ENCODE data around the gene AP5B1. TPM values are rescaled to one million over a fixed set of nuclear protein-coding genes. Genes with fewer than 3 reads are reported as not detected.
"Not testable (repeated sequence)": the region's sequence is repeated elsewhere in the genome, so short reads cannot be mapped to it uniquely, and the experiment has no call there.

Gene AP5B1
- total RNA-seq, 4 donors from 2014 or later = 21.8 to 43.2 (median 25.3) TPM

DNA sequence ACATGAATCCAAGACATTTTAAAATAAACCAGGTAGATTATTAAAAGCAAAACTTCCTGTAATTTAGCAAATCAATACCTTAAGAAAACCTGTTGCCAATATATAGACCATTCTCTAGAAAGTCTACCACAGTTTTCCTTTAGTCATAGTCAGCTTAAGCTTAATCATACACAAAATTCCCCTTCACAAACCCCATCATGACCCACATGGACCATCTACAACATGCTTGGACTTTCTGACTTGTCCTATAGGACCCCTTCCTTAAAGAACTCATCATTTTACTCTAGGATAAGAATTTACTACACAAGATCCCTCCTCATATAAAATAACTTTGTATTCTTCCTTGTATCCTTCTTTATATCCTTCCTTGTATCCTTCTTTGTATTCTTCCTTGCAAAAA lies 44.0 kb downstream of the AP5B1 start:
- no peaks in the 10 kb centered on the region for H3K36me3 ChIP-seq
- no peak overlapping the region for H3K4me3 ChIP-seq (replicated peaks in 1 of 3)
- TF ChIP-seq, protein P1, sequence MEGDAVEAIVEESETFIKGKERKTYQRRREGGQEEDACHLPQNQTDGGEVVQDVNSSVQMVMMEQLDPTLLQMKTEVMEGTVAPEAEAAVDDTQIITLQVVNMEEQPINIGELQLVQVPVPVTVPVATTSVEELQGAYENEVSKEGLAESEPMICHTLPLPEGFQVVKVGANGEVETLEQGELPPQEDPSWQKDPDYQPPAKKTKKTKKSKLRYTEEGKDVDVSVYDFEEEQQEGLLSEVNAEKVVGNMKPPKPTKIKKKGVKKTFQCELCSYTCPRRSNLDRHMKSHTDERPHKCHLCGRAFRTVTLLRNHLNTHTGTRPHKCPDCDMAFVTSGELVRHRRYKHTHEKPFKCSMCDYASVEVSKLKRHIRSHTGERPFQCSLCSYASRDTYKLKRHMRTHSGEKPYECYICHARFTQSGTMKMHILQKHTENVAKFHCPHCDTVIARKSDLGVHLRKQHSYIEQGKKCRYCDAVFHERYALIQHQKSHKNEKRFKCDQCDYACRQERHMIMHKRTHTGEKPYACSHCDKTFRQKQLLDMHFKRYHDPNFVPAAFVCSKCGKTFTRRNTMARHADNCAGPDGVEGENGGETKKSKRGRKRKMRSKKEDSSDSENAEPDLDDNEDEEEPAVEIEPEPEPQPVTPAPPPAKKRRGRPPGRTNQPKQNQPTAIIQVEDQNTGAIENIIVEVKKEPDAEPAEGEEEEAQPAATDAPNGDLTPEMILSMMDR (IDR thresholded peaks at IDR 0.05) = no peak
- no peak for TF ChIP-seq POLR2A (IDR thresholded peaks at IDR 0.05)
- no peak overlapping the region for H3K27ac ChIP-seq
- H3K27me3 ChIP-seq = no peaks in the 10 kb centered on the region
- no peaks in the 10 kb centered on the region for H3K4me1 ChIP-seq
- DNase-seq = no peak
- no peaks in the 10 kb centered on the region for H3K9me3 ChIP-seq
- intact Hi-C loops (cut with DNase I) = no loop called here

DNA sequence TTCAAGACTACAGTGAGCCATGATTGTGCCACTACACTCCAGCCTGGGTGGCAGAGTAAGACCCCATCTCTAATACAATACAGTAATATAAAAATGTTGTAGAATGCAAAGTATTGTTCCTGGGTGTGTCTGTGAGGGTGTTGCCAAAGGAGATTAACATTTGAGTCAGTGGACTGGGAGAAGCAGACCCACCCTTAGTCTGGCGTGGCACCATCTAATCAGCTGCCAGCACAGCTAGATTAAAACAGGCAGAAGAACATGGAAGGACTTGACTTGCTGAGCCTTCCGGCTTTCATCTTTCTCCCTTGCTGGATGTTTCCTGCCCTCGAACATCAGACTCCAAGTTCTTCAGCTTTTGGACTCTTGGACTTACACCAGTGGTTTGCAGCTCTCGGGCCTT lies 45.7 kb downstream of the AP5B1 start:
- H3K9me3 ChIP-seq; intact Hi-C loops (cut with DNase I); H3K36me3 ChIP-seq; H3K4me1 ChIP-seq; H3K4me3 ChIP-seq (replicated peaks in 1 of 3); DNase-seq; H3K27ac ChIP-seq; H3K27me3 ChIP-seq: not testable (repeated sequence)
- 81 to 84% methylated on average over 4 of the region's 4 CpGs for WGBS, 2 donors

DNA sequence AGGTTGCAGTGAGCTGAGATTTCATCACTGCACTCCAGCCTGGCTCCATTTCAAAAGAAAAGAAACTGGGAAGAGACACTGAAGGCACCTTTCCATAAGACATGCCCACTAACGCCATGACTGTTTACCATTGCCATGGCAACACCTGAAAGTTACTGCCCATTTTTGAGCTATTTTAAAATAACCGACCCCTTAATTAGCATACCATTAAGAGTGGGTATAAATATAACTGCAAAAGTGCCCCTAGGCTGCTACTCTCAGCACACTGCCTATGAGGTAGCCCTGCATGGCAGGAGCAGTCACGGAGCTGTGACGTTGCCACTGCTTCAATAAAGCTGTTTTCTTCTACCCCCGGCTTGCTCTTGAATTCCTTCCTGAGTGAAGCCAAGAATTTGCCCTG lies 50.3 kb downstream of the AP5B1 start:
- no peaks in the 10 kb centered on the region for H3K36me3 ChIP-seq
- H3K27ac ChIP-seq = no peak overlapping the region
- DNase-seq = no peak
- H3K9me3 ChIP-seq = no peaks in the 10 kb centered on the region
- no peak for TF ChIP-seq POLR2A (IDR thresholded peaks at IDR 0.05)
- TF ChIP-seq, protein P1 (IDR thresholded peaks at IDR 0.05) = no peak
- H3K4me1 ChIP-seq = no peaks in the 10 kb centered on the region
- intact Hi-C loops (cut with DNase I) = no loop called here
- WGBS, 2 donors = 66 to 69% methylated on average over 5 of the region's 5 CpGs
- no peaks in the 10 kb centered on the region for H3K27me3 ChIP-seq
- H3K4me3 ChIP-seq (replicated peaks in 1 of 3) = no peak overlapping the region

DNA sequence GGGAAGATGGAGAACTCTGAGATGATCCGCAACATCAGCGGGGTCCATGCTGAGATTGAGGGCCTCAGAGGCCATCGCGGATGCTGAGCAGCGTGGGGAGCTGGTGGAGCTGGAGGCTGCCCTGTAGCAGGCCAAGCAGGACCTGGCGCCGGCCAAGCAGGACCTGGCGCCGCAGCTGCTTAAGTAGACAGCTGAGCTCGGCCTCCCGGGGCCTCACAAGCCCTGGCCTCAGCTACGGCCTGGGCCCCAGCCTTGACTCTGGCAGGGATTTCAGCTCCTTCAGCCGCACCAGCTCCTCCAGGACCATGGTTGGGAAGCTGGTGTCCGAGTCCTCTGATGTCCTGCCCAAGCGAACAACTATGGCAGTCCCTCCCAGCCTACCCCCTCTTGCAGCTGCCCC lies 52.9 kb downstream of the AP5B1 start:
- WGBS, 2 donors = 82 to 94% methylated on average over 10 to 15 of the region's 15 CpGs
- H3K4me3 ChIP-seq (replicated peaks in 1 of 3) = no peak overlapping the region
- intact Hi-C loops (cut with DNase I) = no loop called here
- H3K4me1 ChIP-seq = no peaks in the 10 kb centered on the region
- no peak overlapping the region for H3K27ac ChIP-seq
- H3K36me3 ChIP-seq = no peaks in the 10 kb centered on the region
- no peak for TF ChIP-seq POLR2A (IDR thresholded peaks at IDR 0.05)
- TF ChIP-seq, protein P1 (IDR thresholded peaks at IDR 0.05) = no peak
- no peaks in the 10 kb centered on the region for H3K27me3 ChIP-seq
- DNase-seq = no peak
- H3K9me3 ChIP-seq = no peaks in the 10 kb centered on the region

DNA sequence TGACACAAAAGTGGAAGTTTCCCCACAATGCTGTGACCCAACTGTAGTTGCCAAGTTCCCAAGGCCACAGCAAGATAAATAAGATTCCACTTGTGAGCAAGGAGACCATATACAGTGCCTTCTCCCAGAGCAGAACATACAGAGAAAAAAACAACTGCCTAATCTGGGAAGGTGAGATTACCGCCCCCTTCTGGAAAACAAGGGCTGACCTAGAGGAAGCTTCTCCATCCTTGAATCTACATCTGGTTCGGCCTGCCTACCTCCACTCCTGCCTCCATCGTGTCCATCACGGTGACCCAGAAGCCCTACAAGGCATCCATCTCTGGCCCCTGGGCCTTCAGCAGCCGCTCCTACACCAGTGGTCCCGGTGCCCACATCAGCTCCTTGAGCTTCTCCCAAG lies 54.1 kb downstream of the AP5B1 start:
- H3K9me3 ChIP-seq = no peaks in the 10 kb centered on the region
- WGBS, 2 donors = 69 to 78% methylated on average over 6 of the region's 6 CpGs
- no peak for TF ChIP-seq POLR2A (IDR thresholded peaks at IDR 0.05)
- TF ChIP-seq, protein P1 (IDR thresholded peaks at IDR 0.05) = no peak
- DNase-seq = no peak
- H3K36me3 ChIP-seq = no peaks in the 10 kb centered on the region
- no peaks in the 10 kb centered on the region for H3K27me3 ChIP-seq
- H3K4me3 ChIP-seq (replicated peaks in 1 of 3) = no peak overlapping the region
- no peak overlapping the region for H3K27ac ChIP-seq
- no peaks in the 10 kb centered on the region for H3K4me1 ChIP-seq
- intact Hi-C loops (cut with DNase I) = no loop called here

Other genes with a start within 250 kb of the AP5B1 start
- gene LTBP3, start 222.6 kb downstream of the AP5B1 start, total RNA-seq = 100 to 1,000 TPM; 195 to 277 (median 222) TPM
- 10 to 100 TPM; 28.2 to 79.1 (median 41.3) TPM for gene ZNRD2, start 210.5 kb downstream of the AP5B1 start, total RNA-seq
- 10 to 100 TPM; 26.9 to 55.5 (median 43.2) TPM for gene FAM89B, start 208.4 kb downstream of the AP5B1 start, total RNA-seq
- 10 to 100 TPM in 2 of 4 donors, 1 to 10 TPM in 2; 8.6 to 18.8 (median 12.0) TPM for gene EHBP1L1, start 204.9 kb downstream of the AP5B1 start, total RNA-seq
- 1 to 10 TPM in 1 of 4 donors, not detected in 3; 1.2 TPM for gene KCNK7, start 185.2 kb downstream of the AP5B1 start, total RNA-seq
- gene MAP3K11, start 166.8 kb downstream of the AP5B1 start, total RNA-seq = 10 to 100 TPM; 43.1 to 67.8 (median 51.3) TPM
- gene PCNX3, start 165.2 kb downstream of the AP5B1 start, total RNA-seq = 10 to 100 TPM; 18.9 to 54.2 (median 47.0) TPM
- 10 to 100 TPM; 19.2 to 40.6 (median 32.7) TPM for gene SIPA1, start 142.9 kb downstream of the AP5B1 start, total RNA-seq
- gene RELA, start 118.1 kb downstream of the AP5B1 start, total RNA-seq = 10 to 100 TPM; 40.3 to 55.8 (median 48.7) TPM
- 100 to 1,000 TPM in 1 of 4 donors, 10 to 100 TPM in 3; 78.5 to 114 (median 81.1) TPM for gene KAT5, start 68.7 kb downstream of the AP5B1 start, total RNA-seq
- 100 to 1,000 TPM in 3 of 4 donors, 10 to 100 TPM in 1; 48.8 to 135 (median 118) TPM for gene RNASEH2C, start 60.2 kb downstream of the AP5B1 start, total RNA-seq
- gene OVOL1, start 6.1 kb upstream of the AP5B1 start, total RNA-seq = 1 to 10 TPM; 1.1 to 6.6 (median 5.2) TPM
- under 1 TPM in 1 of 4 donors, not detected in 3; 0.45 TPM for gene SNX32, start 53.0 kb upstream of the AP5B1 start, total RNA-seq
- gene CFL1, start 77.2 kb upstream of the AP5B1 start, total RNA-seq = 100 to 1,000 TPM; 330 to 581 (median 494) TPM
- 10 to 100 TPM; 31.8 to 61.9 (median 42.5) TPM for gene MUS81, start 79.5 kb upstream of the AP5B1 start, total RNA-seq
- gene EFEMP2, start 91.8 kb upstream of the AP5B1 start, total RNA-seq = 100 to 1,000 TPM in 2 of 4 donors, 10 to 100 TPM in 2; 70.7 to 125 (median 91.4) TPM
- 1 to 10 TPM in 3 of 4 donors, under 1 TPM in 1; 0.67 to 7.6 (median 2.7) TPM for gene CTSW, start 98.9 kb upstream of the AP5B1 start, total RNA-seq
- gene FIBP, start 107.5 kb upstream of the AP5B1 start, total RNA-seq = 100 to 1,000 TPM in 2 of 4 donors, 10 to 100 TPM in 2; 65.9 to 128 (median 109) TPM
- 10 to 100 TPM; 29.8 to 73.8 (median 42.9) TPM for gene CCDC85B, start 109.7 kb upstream of the AP5B1 start, total RNA-seq
- 1 to 10 TPM in 3 of 4 donors, under 1 TPM in 1; 0.33 to 1.6 (median 1.5) TPM for gene FOSL1, start 119.4 kb upstream of the AP5B1 start, total RNA-seq
- 10 to 100 TPM; 17.7 to 27.1 (median 20.9) TPM for gene C11orf68, start 138.1 kb upstream of the AP5B1 start, total RNA-seq
- gene DRAP1, start 138.4 kb upstream of the AP5B1 start, total RNA-seq = 100 to 1,000 TPM in 3 of 4 donors, 10 to 100 TPM in 1; 82.0 to 184 (median 132) TPM
- under 1 TPM in 1 of 4 donors, not detected in 3; 0.33 TPM for gene TSGA10IP, start 164.5 kb upstream of the AP5B1 start, total RNA-seq
- 10 to 100 TPM; 22.2 to 46.1 (median 24.2) TPM for gene SART1, start 180.8 kb upstream of the AP5B1 start, total RNA-seq
- gene EIF1AD, start 221.2 kb upstream of the AP5B1 start, total RNA-seq = 10 to 100 TPM; 25.3 to 39.4 (median 28.3) TPM
- gene BANF1, start 221.5 kb upstream of the AP5B1 start, total RNA-seq = 10 to 100 TPM; 66.9 to 86.7 (median 78.3) TPM
- 10 to 100 TPM in 3 of 4 donors, 1 to 10 TPM in 1; 7.1 to 53.1 (median 30.6) TPM for gene CST6, start 231.0 kb upstream of the AP5B1 start, total RNA-seq
- gene CATSPER1, start 245.5 kb upstream of the AP5B1 start, total RNA-seq = not detected

All from thyroid gland (tissue), 4 donors.